ENCODE measurements around the gene CRACR2A. TPM values are rescaled to one million over a fixed set of nuclear protein-coding genes. Genes with fewer than 3 reads are reported as not detected.

CRACR2A gene
- total RNA-seq, 2 donors from 2014 or later = 52.8 to 54.8 TPM

DNA sequence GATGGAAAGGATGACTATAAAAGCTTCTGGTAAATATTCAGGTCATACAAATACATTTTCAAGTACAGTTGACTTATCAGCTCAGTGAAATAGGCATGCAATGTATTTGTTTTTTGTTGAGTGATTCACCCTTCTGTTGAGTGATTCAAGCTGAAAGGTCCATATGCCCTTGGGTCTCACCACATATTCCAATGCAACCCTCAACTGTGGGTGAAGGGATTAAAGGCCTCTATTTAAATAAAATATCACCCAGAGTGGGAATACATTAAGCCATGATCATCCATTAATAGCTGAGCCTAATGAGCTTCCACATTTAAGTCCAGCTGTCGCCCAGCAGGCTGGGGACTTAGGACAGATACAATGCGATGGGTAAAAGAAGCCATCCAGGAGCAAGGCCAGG lies 120.2 kb downstream of the CRACR2A start:
- Mint-ChIP-seq H3K27me3 (no peaks in the 10 kb centered on the region), H3K36me3 (ENCODE audit: low read depth) (peaks cover 8% of the 10 kb centered on the region), H3K27ac (peak overlapping the region; percentile 68), H3K4me3 (no peak overlapping the region), H3K4me1 (peaks cover 4% of the 10 kb centered on the region)
- ATAC-seq (no peak), DNase-seq (no peak)
- H3K9me3 ChIP-seq (ENCODE audit: control insufficient read depth, low read length, poor library complexity, severe bottlenecking) = no peaks in the 10 kb centered on the region

- Mint-ChIP-seq H3K4me3 (no peak overlapping the region), H3K27ac (no peak overlapping the region), H3K27me3 (no peaks in the 10 kb centered on the region), H3K4me1 (peaks cover 4% of the 10 kb centered on the region), H3K36me3 (ENCODE audit: low read depth) (peaks cover 8% of the 10 kb centered on the region)
- ATAC-seq (no peak), DNase-seq (no peak)
- no peaks in the 10 kb centered on the region for H3K9me3 ChIP-seq (ENCODE audit: control insufficient read depth, low read length, poor library complexity, severe bottlenecking)
Measured at GRCh38 chr12:3632256-3632655, 120.7 kb downstream of the CRACR2A start.

GRCh38 chr12:3631759-3632158 lies 121.2 kb downstream of the CRACR2A start:
- H3K27ac Mint-ChIP-seq = no peak overlapping the region
- H3K36me3 Mint-ChIP-seq (ENCODE audit: low read depth) = peaks cover 6% of the 10 kb centered on the region

GRCh38 chr12:3631272-3631637 lies 121.7 kb downstream of the CRACR2A start:
- Mint-ChIP-seq H3K4me1 (peaks cover 4% of the 10 kb centered on the region), H3K27ac (no peak overlapping the region), H3K36me3 (ENCODE audit: low read depth) (peaks cover 6% of the 10 kb centered on the region), H3K4me3 (no peak overlapping the region), H3K27me3 (no peaks in the 10 kb centered on the region)
- no peak for DNase-seq
- H3K9me3 ChIP-seq (ENCODE audit: control insufficient read depth, low read length, poor library complexity, severe bottlenecking) = no peaks in the 10 kb centered on the region
- ATAC-seq = no peak

More at GRCh38 chr12:3631759-3632158, 121.2 kb downstream of the CRACR2A start:
- DNase-seq (no peak), ATAC-seq (no peak)
- H3K9me3 ChIP-seq (ENCODE audit: control insufficient read depth, low read length, poor library complexity, severe bottlenecking) = no peaks in the 10 kb centered on the region
- Mint-ChIP-seq H3K4me1 (peaks cover 4% of the 10 kb centered on the region), H3K4me3 (no peak overlapping the region), H3K27me3 (no peaks in the 10 kb centered on the region)

DNA sequence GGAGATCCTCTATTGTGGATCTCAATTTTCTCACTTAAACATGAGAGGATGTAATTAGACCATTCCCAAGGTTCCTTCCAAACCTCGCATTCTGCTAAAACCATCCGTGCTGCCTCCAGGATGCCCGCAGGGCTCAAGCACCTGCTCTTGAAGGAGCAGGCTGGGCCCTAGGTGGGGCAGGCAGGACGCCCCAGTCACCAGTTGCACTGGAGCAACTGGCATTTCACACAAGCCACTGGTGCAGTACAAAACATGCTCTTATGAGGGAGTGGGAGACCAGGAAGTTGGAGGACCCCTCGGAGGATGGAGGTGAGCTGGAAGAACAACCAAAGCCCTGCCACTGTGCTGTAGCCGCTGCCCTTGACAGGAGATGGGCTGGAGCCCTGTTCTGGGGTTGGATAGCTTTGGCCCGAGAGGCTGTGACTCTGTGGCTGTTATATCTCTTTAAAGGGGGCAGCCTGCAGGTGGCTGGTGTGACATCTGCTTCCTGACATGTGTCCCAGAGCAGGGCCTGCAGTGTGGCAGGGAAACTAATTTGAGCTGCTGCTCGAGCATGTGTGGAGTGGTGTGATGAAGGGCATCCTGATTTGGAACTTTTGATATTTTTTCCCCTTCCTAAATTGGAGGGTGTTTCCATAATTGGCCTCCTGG lies 122.2 kb downstream of the CRACR2A start:
- no peak for ATAC-seq
- no peak overlapping the region for H3K4me3 Mint-ChIP-seq
- H3K36me3 Mint-ChIP-seq (ENCODE audit: low read depth) = peaks cover 7% of the 10 kb centered on the region
- no peak for DNase-seq
- peaks cover 4% of the 10 kb centered on the region for H3K4me1 Mint-ChIP-seq
- H3K9me3 ChIP-seq (ENCODE audit: control insufficient read depth, low read length, poor library complexity, severe bottlenecking) = no peaks in the 10 kb centered on the region
- H3K27me3 Mint-ChIP-seq = no peaks in the 10 kb centered on the region
- no peak overlapping the region for H3K27ac Mint-ChIP-seq

DNA sequence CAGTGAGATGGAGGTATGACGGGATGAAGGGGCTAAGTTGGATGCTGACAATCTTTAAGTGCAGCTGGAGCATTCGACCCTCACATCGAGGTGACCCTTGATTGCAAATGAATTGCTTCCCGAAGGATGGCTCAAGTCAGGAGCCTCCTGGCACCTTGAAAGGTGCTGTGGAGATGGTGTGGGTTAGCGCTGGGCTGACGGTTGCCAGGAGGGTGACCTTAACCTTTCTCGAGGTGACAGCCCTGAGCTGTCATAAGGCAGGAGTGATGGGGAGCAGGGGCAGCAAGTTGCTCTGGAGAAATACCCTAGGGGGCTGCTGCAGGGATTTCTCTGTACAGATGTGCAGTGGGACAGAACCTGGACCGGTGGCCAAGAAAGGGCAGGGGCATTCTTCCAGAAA lies 122.8 kb downstream of the CRACR2A start:
- no peak for ATAC-seq
- Mint-ChIP-seq H3K36me3 (ENCODE audit: low read depth) (peaks cover 12% of the 10 kb centered on the region), H3K4me1 (peaks cover 4% of the 10 kb centered on the region), H3K27ac (no peak overlapping the region), H3K27me3 (no peaks in the 10 kb centered on the region), H3K4me3 (no peak overlapping the region)
- no peak for DNase-seq
- no peaks in the 10 kb centered on the region for H3K9me3 ChIP-seq (ENCODE audit: control insufficient read depth, low read length, poor library complexity, severe bottlenecking)

DNA sequence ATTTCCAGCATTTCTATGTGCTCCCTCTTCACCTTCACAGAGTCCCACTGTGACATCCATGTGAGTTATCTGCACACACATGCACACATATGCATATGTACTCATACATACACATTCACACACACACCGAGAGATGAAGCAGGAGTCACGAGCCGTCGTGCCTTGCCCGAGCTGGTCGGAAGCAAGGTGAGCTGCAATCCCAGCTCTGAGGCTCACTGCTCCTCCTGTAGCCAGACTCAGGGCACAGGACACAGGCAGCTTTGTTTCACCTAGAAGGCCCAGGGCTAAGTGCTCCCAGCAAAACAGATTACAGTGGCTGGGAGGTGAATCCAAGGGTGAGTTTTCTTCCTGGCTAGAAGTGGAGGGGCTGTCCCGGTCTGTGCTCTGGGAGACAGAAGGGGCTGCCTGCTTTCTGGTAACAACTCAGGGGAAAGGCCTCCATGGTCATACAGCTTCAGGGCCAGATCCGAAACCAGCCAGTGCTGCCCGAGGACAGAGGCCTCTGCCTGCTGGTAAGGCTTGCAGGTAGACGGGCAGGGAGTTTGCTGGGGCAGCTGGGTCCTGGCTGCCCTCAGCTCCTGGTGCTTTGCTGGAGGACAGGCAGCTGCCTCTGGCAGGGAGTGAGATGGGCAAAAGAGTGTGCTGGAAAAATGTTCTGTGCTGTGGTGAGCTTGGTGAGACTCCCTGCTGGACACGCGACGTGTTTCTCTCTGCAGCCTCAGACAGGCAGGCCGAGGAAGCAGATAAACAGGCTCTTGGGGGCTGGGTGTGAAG lies 123.7 kb downstream of the CRACR2A start:
- Mint-ChIP-seq H3K27me3 (no peaks in the 10 kb centered on the region), H3K4me3 (no peak overlapping the region), H3K4me1 (peaks cover 4% of the 10 kb centered on the region), H3K27ac (no peak overlapping the region), H3K36me3 (ENCODE audit: low read depth) (peaks cover 13% of the 10 kb centered on the region)
- no peaks in the 10 kb centered on the region for H3K9me3 ChIP-seq (ENCODE audit: control insufficient read depth, low read length, poor library complexity, severe bottlenecking)
- DNase-seq (no peak), ATAC-seq (no peak)

- H3K27me3 Mint-ChIP-seq = no peaks in the 10 kb centered on the region
- DNase-seq = no peak
- no peaks in the 10 kb centered on the region for H3K9me3 ChIP-seq (ENCODE audit: control insufficient read depth, low read length, poor library complexity, severe bottlenecking)
- ATAC-seq = no peak
- no peak overlapping the region for H3K27ac Mint-ChIP-seq
- no peak overlapping the region for H3K4me3 Mint-ChIP-seq
- peaks cover 4% of the 10 kb centered on the region for H3K4me1 Mint-ChIP-seq
- peaks cover 13% of the 10 kb centered on the region for H3K36me3 Mint-ChIP-seq (ENCODE audit: low read depth)
Measured at GRCh38 chr12:3628629-3629028, 124.3 kb downstream of the CRACR2A start.

DNA sequence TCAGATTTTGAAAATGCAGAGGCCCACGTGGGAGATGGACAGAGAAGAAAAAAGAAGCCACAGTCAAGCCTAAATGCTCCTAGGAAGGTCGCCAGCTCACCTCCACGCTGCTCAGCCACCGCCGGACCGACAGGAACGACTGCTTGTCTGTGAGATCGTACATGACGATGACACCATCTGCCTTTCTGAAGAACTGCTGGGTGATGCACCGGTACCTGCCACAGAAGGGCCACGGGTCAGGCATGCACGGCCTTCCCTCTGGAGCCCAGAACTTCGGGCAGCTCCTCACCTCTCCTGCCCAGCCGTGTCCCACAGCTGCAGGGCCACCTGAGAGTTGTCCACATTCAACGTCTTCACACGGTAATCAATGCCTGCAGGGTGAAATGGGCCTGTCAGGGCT lies 125.6 kb downstream of the CRACR2A start:
- Mint-ChIP-seq H3K27me3 (no peaks in the 10 kb centered on the region), H3K36me3 (ENCODE audit: low read depth) (peaks cover 15% of the 10 kb centered on the region), H3K4me3 (no peak overlapping the region), H3K4me1 (peaks cover 2% of the 10 kb centered on the region), H3K27ac (no peak overlapping the region)
- no peaks in the 10 kb centered on the region for H3K9me3 ChIP-seq (ENCODE audit: control insufficient read depth, low read length, poor library complexity, severe bottlenecking)
- ATAC-seq (no peak), DNase-seq (no peak)

GRCh38 chr12:3624273-3624672 lies 128.6 kb downstream of the CRACR2A start:
- no peak for ATAC-seq
- Mint-ChIP-seq H3K4me3 (no peak overlapping the region), H3K36me3 (ENCODE audit: low read depth) (peaks cover 20% of the 10 kb centered on the region)

DNA sequence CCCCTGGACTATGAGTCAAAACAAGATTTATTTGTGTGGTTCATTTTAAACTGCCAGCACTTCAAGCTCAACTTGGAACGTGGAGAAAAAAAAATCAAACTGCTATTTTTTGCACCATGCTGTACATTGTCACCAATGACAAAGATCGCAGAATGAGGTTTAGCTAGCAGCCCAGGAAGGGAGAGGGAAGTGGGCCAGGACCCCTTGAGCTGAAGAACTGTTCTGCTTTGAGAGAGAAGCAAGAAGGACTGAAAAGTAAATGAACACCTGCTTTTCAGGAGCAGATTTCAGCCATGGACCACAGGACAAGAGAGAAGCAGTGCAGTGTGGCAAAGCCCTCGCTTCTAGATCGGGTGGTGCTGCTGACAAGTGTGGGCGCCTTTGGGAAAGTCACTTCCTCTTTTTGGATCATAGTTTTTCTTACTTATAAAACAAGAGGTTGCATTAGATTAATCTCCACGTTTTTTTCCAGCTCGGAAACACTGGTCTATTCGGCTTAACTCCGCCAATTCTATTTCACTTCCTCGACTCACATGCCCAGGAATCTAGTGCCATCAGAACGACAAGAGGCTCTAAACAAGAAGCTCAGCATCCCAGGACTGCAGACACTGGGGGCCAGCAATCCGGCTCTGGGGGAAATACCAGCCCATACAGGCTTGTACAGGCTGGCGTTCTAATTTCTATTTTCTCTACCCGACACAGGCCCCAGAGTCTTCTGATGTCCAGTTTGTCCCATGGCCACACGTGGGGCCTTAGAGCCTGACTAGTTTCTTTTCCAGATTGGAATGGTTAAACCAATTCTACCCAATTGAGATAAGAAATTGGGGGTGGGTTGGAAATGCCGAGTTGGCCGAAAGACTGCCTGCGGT lies 129.9 kb downstream of the CRACR2A start:
- no peaks in the 10 kb centered on the region for H3K9me3 ChIP-seq (ENCODE audit: control insufficient read depth, low read length, poor library complexity, severe bottlenecking)
- no peak for ATAC-seq
- no peak for DNase-seq
- Mint-ChIP-seq H3K4me3 (no peak overlapping the region), H3K36me3 (ENCODE audit: low read depth) (peaks cover 15% of the 10 kb centered on the region), H3K27me3 (no peaks in the 10 kb centered on the region), H3K4me1 (peaks cover 4% of the 10 kb centered on the region), H3K27ac (no peak overlapping the region)

More at GRCh38 chr12:3624273-3624672, 128.6 kb downstream of the CRACR2A start:
- no peak for DNase-seq
- no peak overlapping the region for H3K27ac Mint-ChIP-seq
- no peaks in the 10 kb centered on the region for H3K27me3 Mint-ChIP-seq
- H3K9me3 ChIP-seq (ENCODE audit: control insufficient read depth, low read length, poor library complexity, severe bottlenecking) = no peaks in the 10 kb centered on the region
- H3K4me1 Mint-ChIP-seq = peaks cover 6% of the 10 kb centered on the region

GRCh38 chr12:3622021-3622821 lies 130.7 kb downstream of the CRACR2A start:
- no peak for ATAC-seq
- peaks cover 15% of the 10 kb centered on the region for H3K36me3 Mint-ChIP-seq (ENCODE audit: low read depth)

More at GRCh38 chr12:3622021-3622821, 130.7 kb downstream of the CRACR2A start:
- DNase-seq = no peak
- H3K27ac Mint-ChIP-seq = no peak overlapping the region
- H3K27me3 Mint-ChIP-seq = no peaks in the 10 kb centered on the region
- no peaks in the 10 kb centered on the region for H3K9me3 ChIP-seq (ENCODE audit: control insufficient read depth, low read length, poor library complexity, severe bottlenecking)
- no peak overlapping the region for H3K4me3 Mint-ChIP-seq
- H3K4me1 Mint-ChIP-seq = peaks cover 4% of the 10 kb centered on the region
